Smooth muscle cell of the brain vasculature (primary cell): ENCODE measurements around the gene XYLT1.
"Not testable (repeated sequence)": the region's sequence is repeated elsewhere in the genome, so short reads cannot be mapped to it uniquely, and the experiment has no call there.

ENCODE experiments used
- DNase-seq: peaks from one replicate; pipeline ENCODE4 v3.0.0-alpha.2; 2012; ENCODE audit warnings: low read depth, low spot score

XYLT1 gene

GRCh38 chr16:17470908-17471718 is at the start of gene XYLT1:
TSS of gene XYLT1 (minus strand) at chr16:17470960. CDS start at chr16:17470796, 164 bp downstream.
- no peak for DNase-seq

- DNase-seq = no peak
These were observed 49.4 kb upstream of the XYLT1 start for GRCh38 chr16:17520111-17520510.

GRCh38 chr16:17519101-17519955 is 48.6 kb upstream of the XYLT1 start:
- no peak for DNase-seq

GRCh38 chr16:17518441-17518840 is 47.7 kb upstream of the XYLT1 start:
- DNase-seq = no peak

GRCh38 chr16:17515421-17516210 is 44.9 kb upstream of the XYLT1 start:
- DNase-seq = no peak

GRCh38 chr16:17512636-17513220 is 42.0 kb upstream of the XYLT1 start:
- DNase-seq = no peak

- no peak for DNase-seq
These were observed 40.6 kb upstream of the XYLT1 start for GRCh38 chr16:17511340-17511739.

- no peak for DNase-seq
These were observed 39.8 kb upstream of the XYLT1 start for GRCh38 chr16:17510567-17510966.

- no peak for DNase-seq
These were observed 38.4 kb upstream of the XYLT1 start for GRCh38 chr16:17509194-17509593.

- no peak for DNase-seq
These were observed 37.5 kb upstream of the XYLT1 start for GRCh38 chr16:17508303-17508702.

- not testable (repeated sequence) for DNase-seq
These were observed 36.8 kb upstream of the XYLT1 start for GRCh38 chr16:17507516-17507915.

- not testable (repeated sequence) for DNase-seq
These were observed 35.1 kb upstream of the XYLT1 start for GRCh38 chr16:17505828-17506227.

GRCh38 chr16:17504050-17504449 is 33.3 kb upstream of the XYLT1 start:
- no peak for DNase-seq

GRCh38 chr16:17503331-17503730 is 32.6 kb upstream of the XYLT1 start:
- DNase-seq = no peak

GRCh38 chr16:17501321-17501720 is 30.6 kb upstream of the XYLT1 start:
- DNase-seq = no peak

GRCh38 chr16:17499223-17499902 is 28.6 kb upstream of the XYLT1 start:
- no peak for DNase-seq

GRCh38 chr16:17497648-17498047 is 26.9 kb upstream of the XYLT1 start:
- no peak for DNase-seq

GRCh38 chr16:17496891-17497290 is 26.1 kb upstream of the XYLT1 start:
- DNase-seq = no peak

- DNase-seq = no peak
These were observed 22.3 kb upstream of the XYLT1 start for GRCh38 chr16:17493012-17493411.

- no peak for DNase-seq
These were observed 20.4 kb upstream of the XYLT1 start for GRCh38 chr16:17491140-17491662.

- DNase-seq = no peak
These were observed 17.7 kb upstream of the XYLT1 start for GRCh38 chr16:17488506-17488905.
